Bronchial epithelial cell (primary cell): ENCODE results near the gene DUSP3. TPM values are rescaled to one million over a fixed set of nuclear protein-coding genes. Genes with fewer than 3 reads are reported as not detected.

Experiments
- DNase-seq: peaks from one replicate; pipeline ENCODE4 v3.0.0-alpha.2; 2010; ENCODE audit warnings: low read depth
- FAIRE-seq: peaks from 2 replicates; lab custom pipeline; 2011; peaks lifted over from hg19 to GRCh38; lab: Jason Lieb, UNC
- H3K27me3 ChIP-seq: 2 replicates; pipeline ENCODE4 v1.5.1; 2011; ENCODE audit warnings: low read length; ENCODE audit not compliant: control insufficient read depth, insufficient read depth
- H3K36me3 ChIP-seq: 2 replicates; pipeline ENCODE4 v1.5.1; 2011; ENCODE audit warnings: low read length; ENCODE audit not compliant: control insufficient read depth, insufficient read depth
- H3K4me3 ChIP-seq: 2 replicates; pipeline ENCODE4 v1.5.1; 2011; ENCODE audit warnings: mild to moderate bottlenecking, low read depth, low read length, control low read depth
- total RNA-seq: library from RNA; depleted of rRNA; stranded (reverse); fragments of >200 nt; gene quantifications from 2 replicates; pipeline ENCODE4 v1.2.1, GENCODE V29; 2014
- TF ChIP-seq, protein P1 (sequence below): IDR thresholded peaks from 2 replicates; pipeline ENCODE4 v1.5.1; 2011; ENCODE audit warnings: mild to moderate bottlenecking, moderate library complexity, low read length, control low read depth, inconsistent platforms; ENCODE audit not compliant: insufficient read depth, severe bottlenecking

DUSP3 gene
- total RNA-seq, result 36.9 and 37.8 TPM in 2 replicates

DNA sequence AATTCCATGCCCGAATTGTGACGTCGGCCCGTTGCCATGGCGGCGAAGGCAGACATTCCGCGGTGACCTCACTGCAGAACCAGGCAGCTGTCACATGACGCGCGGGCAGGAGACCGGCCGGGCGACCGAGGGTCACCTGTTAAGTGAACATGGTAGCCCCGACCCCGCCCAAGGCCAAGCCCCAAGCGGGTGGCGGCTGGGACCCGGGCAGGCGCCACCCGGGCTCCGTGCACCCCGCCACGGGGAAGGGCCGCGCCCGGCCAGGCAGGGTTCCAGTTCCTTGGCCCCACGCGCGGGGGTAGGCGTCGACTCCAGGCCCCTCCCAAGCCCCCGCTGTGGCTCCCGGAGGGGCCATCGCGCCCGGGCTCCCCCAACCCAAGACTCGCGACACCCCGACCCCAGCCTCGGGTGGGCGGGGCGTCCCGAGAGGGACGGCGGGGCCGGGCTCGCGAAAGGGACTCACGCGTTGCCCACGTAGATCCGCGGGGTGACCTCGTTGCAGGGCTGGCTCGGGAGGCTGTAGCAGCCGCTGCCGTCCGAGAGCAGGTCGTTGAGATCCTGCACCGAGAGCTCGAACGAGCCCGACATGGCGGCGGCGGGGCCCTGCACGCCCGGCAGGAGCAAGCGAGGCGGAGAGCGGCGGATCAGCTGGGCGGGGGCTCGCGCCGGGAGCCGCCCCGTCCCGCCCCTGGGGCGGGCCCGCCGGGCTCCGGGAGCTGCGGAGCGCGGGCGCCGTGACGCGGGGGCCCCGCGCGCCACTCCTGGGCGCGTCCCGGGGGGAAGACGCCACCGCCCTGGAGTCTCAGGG is at the start of gene DUSP3:
TSS of gene DUSP3 (minus strand) at position 641 of the 808 bp plus-strand sequence. CDS start at position 588, 53 bp downstream.
- TF ChIP-seq, protein P1, sequence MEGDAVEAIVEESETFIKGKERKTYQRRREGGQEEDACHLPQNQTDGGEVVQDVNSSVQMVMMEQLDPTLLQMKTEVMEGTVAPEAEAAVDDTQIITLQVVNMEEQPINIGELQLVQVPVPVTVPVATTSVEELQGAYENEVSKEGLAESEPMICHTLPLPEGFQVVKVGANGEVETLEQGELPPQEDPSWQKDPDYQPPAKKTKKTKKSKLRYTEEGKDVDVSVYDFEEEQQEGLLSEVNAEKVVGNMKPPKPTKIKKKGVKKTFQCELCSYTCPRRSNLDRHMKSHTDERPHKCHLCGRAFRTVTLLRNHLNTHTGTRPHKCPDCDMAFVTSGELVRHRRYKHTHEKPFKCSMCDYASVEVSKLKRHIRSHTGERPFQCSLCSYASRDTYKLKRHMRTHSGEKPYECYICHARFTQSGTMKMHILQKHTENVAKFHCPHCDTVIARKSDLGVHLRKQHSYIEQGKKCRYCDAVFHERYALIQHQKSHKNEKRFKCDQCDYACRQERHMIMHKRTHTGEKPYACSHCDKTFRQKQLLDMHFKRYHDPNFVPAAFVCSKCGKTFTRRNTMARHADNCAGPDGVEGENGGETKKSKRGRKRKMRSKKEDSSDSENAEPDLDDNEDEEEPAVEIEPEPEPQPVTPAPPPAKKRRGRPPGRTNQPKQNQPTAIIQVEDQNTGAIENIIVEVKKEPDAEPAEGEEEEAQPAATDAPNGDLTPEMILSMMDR, result no peak
- H3K36me3 ChIP-seq, result peaks cover 16% of the 10 kb centered on the region
- no peaks in the 10 kb centered on the region for H3K27me3 ChIP-seq
- peak; percentile 76 for DNase-seq
- FAIRE-seq, result no peak
- peak within 1 kb of the TSS; percentile 93 for H3K4me3 ChIP-seq

GRCh38 chr17:43827596-43827995 is 48.8 kb upstream of the DUSP3 start:
- no peak for FAIRE-seq
- TF ChIP-seq, protein P1, result no peak
- no peak for DNase-seq
- H3K36me3 ChIP-seq, result peaks cover 28% of the 10 kb centered on the region
- no peaks in the 10 kb centered on the region for H3K27me3 ChIP-seq
- no peak overlapping the region for H3K4me3 ChIP-seq

GRCh38 chr17:43826206-43826605 is 47.4 kb upstream of the DUSP3 start:
- Histone ChIP-seq H3K27me3 (no peaks in the 10 kb centered on the region), H3K36me3 (peaks cover 26% of the 10 kb centered on the region), H3K4me3 (no peak overlapping the region)
- FAIRE-seq (peak; percentile 50), DNase-seq (no peak)
- TF ChIP-seq, protein P1, result no peak

DNA sequence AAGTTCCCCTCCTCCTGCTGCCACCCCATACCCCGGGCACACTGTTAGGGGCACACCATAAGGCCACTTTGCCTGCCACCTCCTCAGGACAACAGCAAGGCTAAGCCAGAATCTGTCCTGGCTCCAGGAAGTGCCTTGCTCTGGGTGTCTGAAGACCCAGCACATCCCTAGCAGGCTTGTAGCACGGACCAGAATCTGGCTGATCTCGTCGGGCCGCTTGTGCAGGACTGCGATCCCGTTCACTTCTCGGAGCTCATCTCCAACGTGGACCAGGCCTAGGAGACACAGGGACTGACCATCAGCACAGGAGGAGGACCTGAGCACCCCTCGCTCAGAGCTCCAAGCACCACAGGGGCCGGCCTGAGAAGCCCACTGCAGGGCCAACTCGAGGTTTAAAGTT is 46.8 kb upstream of the DUSP3 start:
- TF ChIP-seq, protein P1, result no peak
- Histone ChIP-seq H3K4me3 (no peak overlapping the region), H3K36me3 (peaks cover 25% of the 10 kb centered on the region), H3K27me3 (no peaks in the 10 kb centered on the region)
- FAIRE-seq (no peak), DNase-seq (no peak)

DNA sequence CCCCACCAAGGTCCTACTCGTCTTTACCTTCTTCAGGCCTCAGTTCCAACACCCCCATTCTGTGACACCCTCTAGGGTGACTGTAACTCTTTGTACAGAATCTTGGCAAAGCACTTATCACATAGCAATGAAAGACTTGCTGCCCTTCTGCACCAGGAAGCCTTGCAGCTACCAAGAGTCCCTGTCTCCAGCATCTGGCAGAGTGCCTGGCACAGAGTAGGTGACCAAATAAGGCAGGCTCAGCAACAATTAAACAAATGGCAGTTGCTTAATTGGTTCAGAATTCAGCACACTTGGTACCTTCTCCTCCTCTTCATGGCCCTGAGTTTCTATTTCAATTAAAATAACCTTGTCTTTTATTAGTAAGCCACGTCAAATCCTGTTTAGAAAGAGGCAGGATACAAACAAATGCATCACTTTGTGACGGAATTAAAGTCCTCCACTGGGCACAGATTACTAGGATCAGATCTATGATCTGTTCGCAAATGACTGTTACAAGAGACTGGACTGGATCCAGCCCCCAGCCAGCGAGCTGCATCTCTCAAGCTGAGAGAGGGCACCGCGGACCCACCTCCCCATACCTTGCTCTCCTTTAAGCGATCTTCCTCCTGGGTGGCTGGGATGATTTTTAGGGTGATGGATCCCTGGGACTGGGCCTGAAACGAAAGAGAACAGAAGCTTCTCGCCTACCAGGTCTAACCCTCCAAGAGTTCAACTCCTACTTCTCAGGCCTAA is 44.7 kb upstream of the DUSP3 start:
- no peak for DNase-seq
- Histone ChIP-seq H3K4me3 (no peak overlapping the region), H3K36me3 (peaks cover 17% of the 10 kb centered on the region), H3K27me3 (no peaks in the 10 kb centered on the region)
- peak; percentile 18 for FAIRE-seq
- TF ChIP-seq, protein P1, result no peak
